ENCODE measurements around the gene SF3B6. TPM values are rescaled to one million over a fixed set of nuclear protein-coding genes. Genes with fewer than 3 reads are reported as not detected.
A peak's percentile ranks its signal among the peaks of the same experiment; 100 is the strongest.

The SF3B6 gene
- total RNA-seq, 1 experiment from 2014 or later, result 285 TPM

- Histone ChIP-seq H3K27me3 (ENCODE audit: low read length) (no peaks in the 10 kb centered on the region), H3K9ac (ENCODE audit: low read length) (no peak overlapping the region), H3K36me3 (ENCODE audit: insufficient read depth, low read length) (peaks cover 15% of the 10 kb centered on the region; the same call in 1 of the 2 replicates)
These were observed 51.0 kb downstream of the SF3B6 start for GRCh38 chr2:24024996-24025663.

DNA sequence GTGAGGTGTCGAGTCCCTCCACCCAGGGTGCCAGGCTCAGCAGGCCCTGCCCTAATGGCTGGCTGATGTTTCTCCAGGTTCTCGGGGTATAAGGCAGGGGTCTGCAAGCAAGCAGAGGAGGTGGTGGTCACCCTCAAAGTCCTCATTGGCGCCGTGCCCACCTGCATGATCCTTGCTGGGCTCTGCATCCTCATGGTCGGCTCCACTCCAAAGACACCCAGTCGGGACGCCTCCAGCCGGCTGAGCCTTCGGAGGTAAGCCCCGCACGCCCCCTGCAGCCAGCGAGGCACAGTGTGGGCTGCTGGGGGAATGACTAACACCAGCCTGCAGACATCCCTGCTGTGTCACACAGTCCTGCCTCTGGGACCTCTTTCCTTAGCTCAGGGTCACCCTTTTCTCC is 52.1 kb downstream of the SF3B6 start:
- no peak overlapping the region for H2AFZ ChIP-seq (ENCODE audit: low read length)
- peaks cover 4% of the 10 kb centered on the region; the same call in 1 of the 2 replicates for H3K36me3 ChIP-seq (ENCODE audit: insufficient read depth, low read length)
- 0 out of 2 replicates have a peak, but pooled peaks cover 3% of the 10 kb centered on the region for H3K79me2 ChIP-seq (ENCODE audit: low read length)
- H3K4me2 ChIP-seq (ENCODE audit: low read depth, low read length, poor library complexity, severe bottlenecking), result no peak overlapping the region
- no peaks in the 10 kb centered on the region for H4K20me1 ChIP-seq (ENCODE audit: insufficient read depth, low read depth, low read length)
- no peak overlapping the region for H3K9ac ChIP-seq (ENCODE audit: low read length)
- no peak overlapping the region for H3K27ac ChIP-seq (ENCODE audit: low read length)
- no peaks in the 10 kb centered on the region for H3K9me2 ChIP-seq (replicated peaks; ENCODE audit: insufficient read depth, low read length)
- no peaks in the 10 kb centered on the region for H3K4me1 ChIP-seq (ENCODE audit: low read length)
- DNase-seq, result no peak
- H3K27me3 ChIP-seq (ENCODE audit: low read length), result no peaks in the 10 kb centered on the region
- H3K4me3 ChIP-seq (ENCODE audit: low read length), result no peak overlapping the region
- no peaks in the 10 kb centered on the region for H3K9me3 ChIP-seq (ENCODE audit: low read length)

More at GRCh38 chr2:24024996-24025663, 51.0 kb downstream of the SF3B6 start:
- Histone ChIP-seq H2AFZ (ENCODE audit: low read length) (no peak overlapping the region), H3K9me3 (ENCODE audit: low read length) (no peaks in the 10 kb centered on the region), H3K4me1 (ENCODE audit: low read length) (no peaks in the 10 kb centered on the region), H3K9me2 (replicated peaks; ENCODE audit: insufficient read depth, low read length) (no peaks in the 10 kb centered on the region), H3K4me3 (ENCODE audit: low read length) (no peak overlapping the region), H3K27ac (ENCODE audit: low read length) (no peak overlapping the region), H4K20me1 (ENCODE audit: insufficient read depth, low read depth, low read length) (no peaks in the 10 kb centered on the region), H3K79me2 (ENCODE audit: low read length) (peaks cover 9% of the 10 kb centered on the region; the same call in 1 of the 2 replicates), H3K4me2 (ENCODE audit: low read depth, low read length, poor library complexity, severe bottlenecking) (no peak overlapping the region)
- no peak for DNase-seq

DNA sequence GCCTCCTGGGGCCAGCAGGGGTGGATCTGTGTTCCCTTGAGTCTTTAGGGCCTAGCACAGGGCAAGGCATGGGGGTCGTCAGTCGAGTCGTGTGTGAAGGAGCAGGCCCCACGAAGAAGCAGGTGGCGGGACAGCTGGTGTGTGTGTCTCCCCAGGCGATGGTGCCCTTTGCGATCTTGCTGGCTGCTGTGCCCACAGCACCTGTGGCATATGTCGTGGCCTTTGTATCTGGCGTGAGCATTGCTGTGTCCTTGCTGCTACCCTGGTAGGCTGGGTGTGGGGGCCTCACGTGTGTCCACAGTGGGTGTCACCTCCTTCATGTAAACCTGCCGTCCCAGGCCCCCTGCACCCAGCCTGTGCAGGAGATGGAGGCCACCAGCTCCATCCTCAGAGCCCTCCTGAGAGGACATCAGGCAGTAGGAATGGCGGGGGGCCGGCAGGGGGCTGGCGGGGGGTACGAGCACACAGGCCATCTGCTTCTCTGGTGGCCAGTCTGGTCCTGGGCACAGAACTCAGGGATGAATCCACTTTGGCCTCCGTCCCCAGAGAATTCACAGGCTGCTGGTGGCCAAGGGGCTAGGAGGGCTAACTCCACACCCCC is 53.1 kb downstream of the SF3B6 start:
- Histone ChIP-seq H3K4me2 (ENCODE audit: low read depth, low read length, poor library complexity, severe bottlenecking) (no peak overlapping the region), H3K9me2 (replicated peaks; ENCODE audit: insufficient read depth, low read length) (no peaks in the 10 kb centered on the region), H3K9ac (ENCODE audit: low read length) (no peak overlapping the region), H3K4me1 (ENCODE audit: low read length) (no peaks in the 10 kb centered on the region), H3K79me2 (ENCODE audit: low read length) (no peaks in the 10 kb centered on the region), H3K27me3 (ENCODE audit: low read length) (no peaks in the 10 kb centered on the region), H3K27ac (ENCODE audit: low read length) (no peak overlapping the region), H3K4me3 (ENCODE audit: low read length) (no peak overlapping the region), H3K36me3 (ENCODE audit: insufficient read depth, low read length) (peaks cover 3% of the 10 kb centered on the region; the same call in 1 of the 2 replicates), H3K9me3 (ENCODE audit: low read length) (no peaks in the 10 kb centered on the region), H2AFZ (ENCODE audit: low read length) (no peak overlapping the region), H4K20me1 (ENCODE audit: insufficient read depth, low read depth, low read length) (no peaks in the 10 kb centered on the region)
- no peak for DNase-seq

- Histone ChIP-seq H3K9me3 (ENCODE audit: low read length) (no peaks in the 10 kb centered on the region), H2AFZ (ENCODE audit: low read length) (no peak overlapping the region), H3K27ac (ENCODE audit: low read length) (no peak overlapping the region), H3K27me3 (ENCODE audit: low read length) (no peaks in the 10 kb centered on the region), H3K4me3 (ENCODE audit: low read length) (no peak overlapping the region), H3K9ac (ENCODE audit: low read length) (no peak overlapping the region), H3K36me3 (ENCODE audit: insufficient read depth, low read length) (peaks cover 3% of the 10 kb centered on the region; the same call in 1 of the 2 replicates), H3K4me1 (ENCODE audit: low read length) (no peaks in the 10 kb centered on the region), H3K79me2 (ENCODE audit: low read length) (no peaks in the 10 kb centered on the region), H3K4me2 (ENCODE audit: low read depth, low read length, poor library complexity, severe bottlenecking) (no peak overlapping the region), H4K20me1 (ENCODE audit: insufficient read depth, low read depth, low read length) (no peaks in the 10 kb centered on the region), H3K9me2 (replicated peaks; ENCODE audit: insufficient read depth, low read length) (no peaks in the 10 kb centered on the region)
- DNase-seq, result no peak
These were observed 53.7 kb downstream of the SF3B6 start for GRCh38 chr2:24022324-24022974.

DNA sequence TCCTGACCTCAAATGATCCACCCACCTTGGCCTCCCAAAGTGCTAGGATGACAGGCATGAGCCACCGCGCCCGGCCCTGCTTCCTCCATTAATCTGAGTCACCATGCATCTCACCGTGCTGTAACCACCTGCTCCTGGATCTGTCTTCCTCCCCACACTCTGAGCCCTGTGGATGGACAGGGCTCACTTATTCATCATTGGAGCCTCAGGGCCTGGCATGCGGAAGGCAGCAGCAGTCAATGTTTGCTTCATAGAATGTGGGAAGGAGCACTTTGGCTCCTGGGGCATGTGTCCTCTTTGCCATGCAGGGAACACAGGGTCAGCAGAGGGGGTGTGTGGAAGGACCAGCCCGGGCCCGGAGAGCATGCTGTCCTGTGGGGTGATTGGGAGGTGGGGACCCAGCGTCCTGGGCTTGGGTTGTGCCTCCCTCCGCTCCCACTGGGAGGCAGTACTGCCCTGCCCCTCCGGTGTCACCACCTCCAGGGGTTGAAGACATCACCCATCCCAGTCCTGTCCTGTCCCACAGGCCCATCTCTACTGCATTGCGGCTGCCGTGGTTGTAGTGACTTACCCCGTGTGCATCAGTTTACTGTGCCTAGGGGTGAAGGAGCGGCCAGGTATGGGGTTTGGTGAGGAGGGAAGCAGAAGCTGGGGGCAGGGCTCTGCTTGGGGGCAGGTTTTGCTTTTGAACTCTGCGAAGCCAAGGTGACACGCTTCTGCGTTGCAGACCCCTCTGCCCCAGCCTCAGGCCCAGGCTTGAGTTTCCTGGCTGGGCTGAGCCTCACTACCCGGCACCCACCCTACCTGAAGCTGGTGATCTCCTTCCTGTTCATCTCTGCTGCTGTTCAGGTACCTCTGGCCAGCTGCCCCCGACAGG is 54.8 kb downstream of the SF3B6 start:
- Histone ChIP-seq H3K9ac (ENCODE audit: low read length) (no peak overlapping the region), H3K4me3 (ENCODE audit: low read length) (no peak overlapping the region), H4K20me1 (ENCODE audit: insufficient read depth, low read depth, low read length) (no peaks in the 10 kb centered on the region), H3K27ac (ENCODE audit: low read length) (no peak overlapping the region), H3K79me2 (ENCODE audit: low read length) (no peaks in the 10 kb centered on the region), H3K4me1 (ENCODE audit: low read length) (no peaks in the 10 kb centered on the region), H3K9me3 (ENCODE audit: low read length) (no peaks in the 10 kb centered on the region), H2AFZ (ENCODE audit: low read length) (no peak overlapping the region), H3K4me2 (ENCODE audit: low read depth, low read length, poor library complexity, severe bottlenecking) (no peak overlapping the region), H3K27me3 (ENCODE audit: low read length) (no peaks in the 10 kb centered on the region), H3K9me2 (replicated peaks; ENCODE audit: insufficient read depth, low read length) (no peaks in the 10 kb centered on the region), H3K36me3 (ENCODE audit: insufficient read depth, low read length) (no peaks in the 10 kb centered on the region)
- peak; percentile 88 for DNase-seq

DNA sequence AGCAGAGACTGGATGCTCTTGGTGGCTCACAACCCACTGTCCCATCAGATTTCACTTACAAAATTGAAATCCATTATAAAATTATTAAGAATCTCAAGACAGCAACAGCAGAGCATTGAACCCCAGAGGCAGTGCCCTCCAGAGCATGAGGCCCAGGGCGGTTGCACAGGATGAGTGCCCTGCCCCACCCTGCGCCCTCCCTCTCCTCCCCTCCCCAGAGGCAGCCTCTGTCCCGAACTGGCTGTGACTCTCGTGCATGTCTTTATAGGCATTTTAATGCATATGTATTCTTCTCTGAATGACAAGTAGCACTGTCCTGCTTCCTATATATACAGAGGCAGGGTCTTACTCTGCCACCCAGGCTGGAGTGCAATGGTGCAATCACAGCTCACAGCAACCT is 55.9 kb downstream of the SF3B6 start:
- no peaks in the 10 kb centered on the region for H3K36me3 ChIP-seq (ENCODE audit: insufficient read depth, low read length)
- no peaks in the 10 kb centered on the region for H3K27me3 ChIP-seq (ENCODE audit: low read length)
- no peaks in the 10 kb centered on the region for H3K4me1 ChIP-seq (ENCODE audit: low read length)
- H2AFZ ChIP-seq (ENCODE audit: low read length), result no peak overlapping the region
- no peak overlapping the region for H3K4me3 ChIP-seq (ENCODE audit: low read length)
- no peak overlapping the region for H3K9ac ChIP-seq (ENCODE audit: low read length)
- DNase-seq, result no peak
- no peaks in the 10 kb centered on the region for H3K9me2 ChIP-seq (replicated peaks; ENCODE audit: insufficient read depth, low read length)
- no peaks in the 10 kb centered on the region for H3K9me3 ChIP-seq (ENCODE audit: low read length)
- no peak overlapping the region for H3K27ac ChIP-seq (ENCODE audit: low read length)
- no peaks in the 10 kb centered on the region for H4K20me1 ChIP-seq (ENCODE audit: insufficient read depth, low read depth, low read length)
- no peaks in the 10 kb centered on the region for H3K79me2 ChIP-seq (ENCODE audit: low read length)
- H3K4me2 ChIP-seq (ENCODE audit: low read depth, low read length, poor library complexity, severe bottlenecking), result no peak overlapping the region

DNA sequence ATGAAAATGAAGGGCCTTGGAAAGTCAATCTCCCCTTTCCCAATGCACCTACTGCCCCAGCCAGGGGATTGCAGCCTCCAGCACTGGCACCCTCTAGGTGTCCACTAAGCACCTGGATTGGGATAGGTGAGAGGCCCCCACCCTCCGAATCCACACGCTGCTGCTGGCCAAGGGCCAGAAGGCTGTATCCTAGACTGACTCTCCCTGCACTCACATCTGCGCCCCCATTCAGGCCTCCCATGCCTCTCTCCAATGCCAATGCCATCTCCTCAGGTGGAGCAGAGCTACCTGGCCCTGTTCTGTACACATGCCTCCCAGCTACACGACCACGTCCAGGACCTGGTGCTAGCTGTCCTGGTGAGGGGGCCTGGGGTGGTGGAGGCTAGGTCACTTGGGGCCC is 56.4 kb downstream of the SF3B6 start:
- H2AFZ ChIP-seq (ENCODE audit: low read length), result no peak overlapping the region
- no peaks in the 10 kb centered on the region for H3K36me3 ChIP-seq (ENCODE audit: insufficient read depth, low read length)
- no peaks in the 10 kb centered on the region for H4K20me1 ChIP-seq (ENCODE audit: insufficient read depth, low read depth, low read length)
- no peak for DNase-seq
- H3K4me1 ChIP-seq (ENCODE audit: low read length), result no peaks in the 10 kb centered on the region
- no peaks in the 10 kb centered on the region for H3K79me2 ChIP-seq (ENCODE audit: low read length)
- no peak overlapping the region for H3K27ac ChIP-seq (ENCODE audit: low read length)
- H3K9me2 ChIP-seq (replicated peaks; ENCODE audit: insufficient read depth, low read length), result no peaks in the 10 kb centered on the region
- no peaks in the 10 kb centered on the region for H3K27me3 ChIP-seq (ENCODE audit: low read length)
- no peaks in the 10 kb centered on the region for H3K9me3 ChIP-seq (ENCODE audit: low read length)
- H3K4me2 ChIP-seq (ENCODE audit: low read depth, low read length, poor library complexity, severe bottlenecking), result no peak overlapping the region
- H3K4me3 ChIP-seq (ENCODE audit: low read length), result no peak overlapping the region
- H3K9ac ChIP-seq (ENCODE audit: low read length), result no peak overlapping the region

DNA sequence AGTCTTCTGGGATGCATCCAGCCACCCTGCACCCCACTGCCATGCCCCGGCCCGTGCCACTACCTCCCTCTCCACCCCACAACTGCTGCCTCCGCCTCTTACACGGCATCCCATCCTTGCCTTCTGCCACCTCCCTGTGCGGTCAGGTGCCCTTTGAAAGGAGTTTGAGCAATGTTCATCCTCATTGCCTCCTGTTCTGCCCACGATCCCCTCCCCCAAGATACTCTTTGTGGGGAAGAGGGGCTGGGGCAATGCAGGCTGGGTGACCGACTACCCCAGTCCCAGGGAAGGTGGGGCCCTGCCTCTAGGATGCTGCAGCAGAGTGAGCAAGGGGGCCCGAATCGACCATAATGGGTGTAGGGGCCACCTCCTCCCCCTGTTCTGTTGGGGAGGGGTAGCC is 57.9 kb downstream of the SF3B6 start:
- Histone ChIP-seq H2AFZ (ENCODE audit: low read length) (no peak overlapping the region), H3K9me2 (replicated peaks; ENCODE audit: insufficient read depth, low read length) (no peaks in the 10 kb centered on the region), H3K9me3 (ENCODE audit: low read length) (no peaks in the 10 kb centered on the region), H3K79me2 (ENCODE audit: low read length) (no peaks in the 10 kb centered on the region), H3K4me2 (ENCODE audit: low read depth, low read length, poor library complexity, severe bottlenecking) (no peak overlapping the region), H3K27me3 (ENCODE audit: low read length) (no peaks in the 10 kb centered on the region), H3K4me1 (ENCODE audit: low read length) (no peaks in the 10 kb centered on the region), H4K20me1 (ENCODE audit: insufficient read depth, low read depth, low read length) (no peaks in the 10 kb centered on the region), H3K27ac (ENCODE audit: low read length) (no peak overlapping the region), H3K9ac (ENCODE audit: low read length) (no peak overlapping the region), H3K36me3 (ENCODE audit: insufficient read depth, low read length) (no peaks in the 10 kb centered on the region), H3K4me3 (ENCODE audit: low read length) (no peak overlapping the region)
- no peak for DNase-seq

Data from Karpas-422 (cell line).